Measurements from ENCODE around the gene KAZN.

Gene KAZN

DNA sequence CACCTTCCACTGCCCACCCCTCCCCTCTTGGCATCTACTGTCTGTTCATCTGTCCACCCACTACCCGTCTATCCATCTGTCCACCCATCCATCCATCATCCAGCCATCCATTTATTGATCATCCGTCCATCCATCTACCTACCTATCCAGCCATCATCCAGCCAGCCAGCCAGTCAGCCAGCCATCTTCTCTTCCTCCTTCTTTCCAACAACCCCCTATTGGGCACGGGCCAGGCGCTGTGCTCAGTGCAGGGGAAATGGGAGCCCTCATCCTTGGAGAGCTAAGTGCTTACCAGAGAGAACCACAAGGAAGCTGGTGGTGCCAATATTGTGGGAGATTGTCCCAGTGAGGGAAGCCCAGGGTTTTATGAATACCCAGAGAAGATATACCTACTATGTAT, 503.3 kb downstream of the KAZN start:
- DNase-seq: no peak

DNA sequence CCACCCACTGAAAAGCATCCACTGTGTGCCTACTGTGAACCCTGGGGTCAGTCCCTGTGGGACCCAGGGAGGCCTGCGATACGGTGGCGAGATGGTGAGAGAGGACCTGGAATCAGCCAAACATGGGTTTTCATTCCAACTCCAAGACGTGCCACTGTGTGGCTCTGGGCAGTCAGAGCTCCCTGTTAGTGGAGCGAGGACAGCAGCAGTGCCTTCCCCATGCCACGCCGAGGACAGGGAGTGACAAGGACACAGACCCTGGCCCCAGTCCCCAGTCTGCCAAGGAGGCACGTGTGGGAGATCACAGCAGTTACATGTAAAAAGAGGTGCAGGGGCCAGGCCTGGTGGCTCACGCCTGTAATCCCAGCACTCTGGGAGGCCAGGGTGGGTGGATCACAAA, 504.2 kb downstream of the KAZN start:
- no peak for DNase-seq

DNA sequence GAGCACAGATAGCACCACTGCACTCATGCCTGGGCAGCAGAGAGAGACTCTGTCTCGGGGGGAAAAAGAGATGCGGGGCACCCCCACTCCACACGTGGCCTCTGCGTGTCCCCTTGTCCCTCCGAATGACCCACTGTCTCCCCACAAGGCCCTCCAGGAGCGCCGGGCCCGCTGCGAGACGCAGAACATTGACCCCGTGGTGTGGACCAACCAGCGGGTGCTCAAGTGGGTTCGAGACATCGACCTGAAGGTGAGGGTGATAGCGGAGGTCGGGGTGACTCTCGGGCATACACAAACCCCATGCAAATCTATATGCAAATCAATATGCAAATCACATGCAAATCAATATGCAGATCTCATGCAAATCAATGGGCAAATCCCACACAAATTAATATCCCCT, 504.7 kb downstream of the KAZN start:
- no peak for DNase-seq

DNA sequence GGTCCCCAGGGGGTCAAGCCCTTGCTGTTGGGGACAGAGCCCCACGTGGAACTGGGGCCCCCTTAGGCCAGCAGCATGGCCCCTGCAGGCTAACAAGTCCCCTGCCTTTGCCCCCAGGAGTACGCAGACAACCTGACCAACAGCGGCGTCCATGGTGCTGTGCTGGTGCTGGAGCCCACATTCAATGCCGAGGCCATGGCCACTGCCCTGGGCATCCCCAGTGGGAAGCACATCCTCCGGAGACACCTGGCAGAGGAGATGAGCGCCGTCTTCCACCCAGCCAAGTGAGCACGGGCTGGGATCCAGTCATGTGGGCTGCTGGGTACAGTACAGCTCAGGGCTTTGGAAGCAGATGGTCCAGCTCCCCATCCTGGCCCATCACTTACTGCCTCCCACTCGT, 505.4 kb downstream of the KAZN start:
- DNase-seq: no peak

DNA sequence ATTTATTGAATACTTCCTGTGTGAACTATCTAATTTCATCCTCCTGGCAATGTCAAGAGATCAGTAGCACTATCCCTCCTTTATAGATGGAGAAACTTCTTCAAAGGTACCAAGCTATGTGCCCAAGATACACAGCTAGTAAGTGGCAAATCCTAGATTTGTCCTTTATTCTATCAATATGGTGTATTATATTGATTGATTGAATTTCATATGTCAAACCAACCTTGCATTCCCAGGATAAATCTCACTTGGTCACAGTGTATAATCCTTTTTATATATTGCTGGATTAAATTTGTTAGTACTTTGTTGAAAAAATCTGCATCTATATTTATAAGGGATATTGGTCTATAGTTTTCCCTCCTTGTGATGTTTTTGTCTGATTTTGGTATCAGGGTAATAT, 506.3 kb downstream of the KAZN start:
- DNase-seq: no peak

DNA sequence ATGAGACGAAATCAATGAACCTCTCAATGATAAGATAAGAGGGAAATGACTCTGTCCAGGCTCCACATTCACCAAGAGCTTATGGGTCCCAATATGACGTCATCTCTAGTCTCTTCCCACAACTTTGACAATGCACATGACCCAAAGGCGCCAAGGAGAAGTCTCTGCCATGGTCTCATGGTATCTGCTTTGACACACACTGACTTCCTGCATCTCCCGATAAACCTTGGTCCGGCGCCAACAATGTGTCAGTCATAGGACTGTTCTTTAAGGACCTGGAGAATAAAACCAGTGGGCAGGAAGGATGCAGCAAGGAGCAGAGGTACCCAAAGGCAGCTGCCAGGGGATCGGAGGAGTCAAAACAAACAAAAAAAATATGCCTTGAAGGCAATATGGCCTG, 508.1 kb downstream of the KAZN start:
- DNase-seq: no peak

DNA sequence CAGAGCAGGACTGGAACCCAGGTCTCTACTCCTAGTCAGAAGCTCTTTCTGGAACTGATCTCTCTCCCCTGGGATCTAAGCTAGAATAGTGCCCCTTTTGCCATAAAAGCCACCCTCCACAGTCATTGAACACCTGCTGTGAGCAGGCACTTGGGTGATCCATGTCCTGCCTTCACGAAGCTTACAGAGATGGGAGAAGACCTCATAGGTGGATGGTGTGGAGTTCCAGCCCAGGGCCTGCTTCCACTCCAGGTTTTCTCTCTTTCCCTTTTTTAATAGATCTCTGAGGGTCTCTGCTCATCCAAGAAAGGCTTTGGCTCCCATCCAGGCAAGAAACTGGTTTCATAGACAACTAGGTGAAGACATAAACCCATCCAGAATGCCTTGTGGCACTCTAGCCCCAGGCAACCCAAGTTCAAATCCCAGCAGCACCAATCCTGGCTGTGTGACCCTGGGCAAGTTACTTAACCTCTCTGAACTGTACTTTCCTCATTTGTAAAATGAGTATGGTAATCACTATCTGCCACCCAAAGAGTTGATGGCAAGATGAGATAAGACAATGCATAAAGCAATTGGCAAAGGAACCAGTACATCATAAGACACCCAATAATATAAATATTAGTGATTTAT, 508.7 kb downstream of the KAZN start:
- DNase-seq: no peak

DNA sequence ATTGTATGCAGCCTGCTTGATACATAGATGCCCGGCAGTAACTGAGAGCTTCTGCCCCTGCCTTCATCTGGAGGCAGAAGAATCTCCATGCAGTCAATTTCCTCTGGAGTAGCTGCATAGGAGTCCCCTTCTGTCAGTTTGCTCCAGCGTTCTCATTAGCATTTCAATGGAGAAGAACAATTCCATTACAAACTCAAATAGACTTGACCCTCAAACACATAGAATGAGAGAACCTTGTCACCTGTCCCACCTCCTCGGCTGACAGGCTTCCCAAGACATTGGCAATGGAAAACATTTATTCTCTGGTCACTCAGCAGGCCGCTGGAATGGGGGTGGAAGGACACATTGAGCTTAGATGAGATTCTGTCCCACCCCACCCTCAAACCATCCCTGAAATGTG, 509.4 kb downstream of the KAZN start:
- DNase-seq: no peak

DNA sequence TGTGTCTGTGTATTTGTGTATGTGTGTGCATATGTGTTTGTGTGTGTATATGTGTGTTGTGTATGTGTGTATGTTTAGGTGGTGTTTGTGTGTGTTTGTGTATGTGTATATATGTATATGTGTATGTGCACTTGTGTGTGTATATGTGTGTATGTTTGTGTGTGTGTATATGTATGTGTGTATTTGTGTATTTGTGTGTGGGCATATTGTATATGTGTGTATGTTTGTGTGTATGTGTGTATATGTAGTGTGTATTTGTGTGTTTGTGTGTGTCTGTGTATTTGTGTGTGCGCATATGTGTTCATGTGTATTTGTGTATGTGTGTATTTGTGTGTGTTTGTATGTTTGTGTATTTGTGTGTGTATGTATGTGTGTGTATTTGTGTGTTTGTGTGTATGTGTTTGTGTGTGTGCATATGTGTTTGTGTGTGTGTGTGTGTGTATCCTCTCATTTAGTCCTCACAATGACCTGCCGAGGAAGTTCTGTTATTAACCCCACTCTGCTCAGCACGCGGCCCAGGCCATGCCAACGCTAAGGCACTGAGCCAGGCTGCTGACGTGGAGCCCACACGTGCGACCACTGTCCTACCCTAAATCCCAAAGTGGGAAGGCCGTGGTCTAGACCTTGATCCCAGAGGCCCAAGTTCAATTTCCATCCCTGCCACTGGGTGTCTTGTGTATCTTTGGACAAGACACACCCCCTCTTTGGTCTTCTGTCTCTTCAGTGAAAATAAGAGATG, 511.8 kb downstream of the KAZN start:
- DNase-seq: no peak

DNA sequence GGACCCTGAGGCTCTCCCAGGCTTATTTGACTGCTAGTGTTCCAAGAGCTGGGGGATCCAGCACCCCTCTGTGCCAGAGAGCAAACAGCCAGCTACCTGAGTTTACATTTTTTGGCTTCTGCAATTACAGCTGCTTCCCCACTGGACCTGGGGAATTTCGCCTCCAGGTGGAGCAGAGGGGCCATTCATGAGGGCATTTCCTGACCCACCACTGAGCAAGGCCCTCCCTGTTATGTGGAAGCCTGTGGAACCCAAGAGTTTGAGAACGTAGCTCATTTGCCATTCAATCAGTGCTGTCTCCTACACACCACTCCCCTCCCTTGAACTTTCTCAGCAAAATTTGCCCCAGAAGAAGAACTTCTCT, 512.4 kb downstream of the KAZN start:
- DNase-seq: no peak

DNA sequence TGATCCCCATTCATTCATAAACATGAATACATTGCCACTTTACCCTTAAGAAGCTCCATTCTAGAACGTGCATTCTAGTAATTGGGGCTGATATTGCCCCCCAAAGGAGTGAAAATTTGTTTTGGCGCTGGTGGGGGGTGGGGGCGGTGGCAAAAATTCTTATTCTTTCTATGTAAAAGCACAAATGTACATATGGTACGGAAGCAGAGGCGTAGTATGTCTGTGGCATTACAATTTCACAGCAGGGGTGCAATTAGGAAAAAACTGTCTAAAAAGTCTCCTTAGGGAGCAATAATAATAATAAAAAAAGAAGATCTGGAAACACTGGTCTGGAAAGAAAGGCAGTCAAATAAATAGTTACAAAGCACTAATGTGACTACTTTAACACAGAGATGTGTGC, 514.7 kb downstream of the KAZN start:
- no peak for DNase-seq

DNA sequence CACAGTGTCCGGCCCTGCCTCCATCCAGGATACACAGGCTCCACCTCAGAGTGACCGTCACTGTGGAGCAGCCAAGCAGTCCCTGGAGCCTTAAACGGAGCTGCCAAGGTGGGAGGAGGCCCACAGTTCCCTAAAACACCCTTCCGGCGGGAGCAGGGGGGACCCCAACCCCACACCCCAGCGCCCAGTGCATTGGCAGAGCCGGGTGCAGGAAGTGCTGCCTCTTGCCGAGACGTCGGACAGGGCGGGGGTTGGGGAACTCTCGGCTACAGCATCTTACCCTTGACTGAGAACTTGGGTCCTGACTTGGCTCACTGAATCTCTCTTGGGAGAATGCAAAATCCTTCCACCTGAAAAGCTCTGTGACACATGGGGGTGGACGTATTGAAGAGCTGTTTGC, 516.4 kb downstream of the KAZN start:
- no peak for DNase-seq

DNA sequence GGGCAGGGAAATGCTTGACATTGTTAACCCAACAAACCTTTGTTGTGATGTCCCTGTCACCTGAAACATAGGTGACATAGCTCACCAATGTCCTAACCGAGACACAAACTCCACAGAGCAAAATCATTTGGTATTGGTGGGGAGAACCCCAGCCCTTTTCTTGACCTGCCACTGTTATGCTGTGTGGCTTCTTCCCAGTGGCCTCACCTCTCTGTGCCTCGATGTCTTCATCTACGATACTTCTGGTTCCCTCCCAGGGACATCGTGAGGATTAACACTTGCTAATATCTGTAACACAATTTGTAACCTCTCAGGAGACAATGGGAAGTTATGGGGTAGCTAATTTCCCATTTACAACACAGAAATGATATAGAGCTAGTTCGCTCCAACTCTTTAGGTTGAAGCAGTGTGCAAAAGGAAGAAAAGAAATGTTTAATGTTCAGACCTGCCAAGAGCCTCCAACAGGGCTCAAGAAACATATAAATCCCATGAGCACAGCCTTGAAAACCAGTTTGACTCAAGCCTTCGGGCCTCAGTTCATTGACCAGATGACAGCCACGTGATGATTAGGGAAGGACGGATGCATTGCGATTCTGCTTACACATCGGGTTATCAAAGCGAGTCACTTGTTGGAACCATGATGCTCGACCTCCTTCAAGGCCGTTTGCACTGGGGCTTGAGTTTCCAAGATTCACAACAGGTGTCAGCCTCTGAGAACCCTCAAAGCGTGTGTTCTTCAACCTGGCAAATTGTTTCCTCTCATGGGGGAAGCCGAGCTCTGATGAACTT, 517.3 kb downstream of the KAZN start:
- DNase-seq: no peak

DNA sequence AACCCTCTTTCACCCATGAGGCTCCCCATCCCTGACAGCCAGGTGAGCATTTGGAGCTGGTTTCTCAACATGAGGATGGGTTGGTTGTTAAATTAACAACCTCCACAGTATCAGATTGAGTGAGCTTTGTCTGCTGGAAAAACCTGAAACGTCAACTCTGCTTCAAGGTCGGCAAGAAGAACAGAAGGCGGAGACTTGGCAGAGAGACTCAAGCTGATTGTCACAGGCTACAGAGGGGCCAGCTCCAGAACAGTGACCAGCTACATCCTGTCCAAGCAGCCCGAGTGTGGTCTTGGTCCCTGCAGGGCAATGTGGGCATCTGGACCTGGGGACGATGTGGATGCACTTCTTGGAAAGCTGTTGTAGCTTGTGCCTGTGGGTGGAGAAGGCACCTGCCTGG, 518.5 kb downstream of the KAZN start:
- no peak for DNase-seq

DNA sequence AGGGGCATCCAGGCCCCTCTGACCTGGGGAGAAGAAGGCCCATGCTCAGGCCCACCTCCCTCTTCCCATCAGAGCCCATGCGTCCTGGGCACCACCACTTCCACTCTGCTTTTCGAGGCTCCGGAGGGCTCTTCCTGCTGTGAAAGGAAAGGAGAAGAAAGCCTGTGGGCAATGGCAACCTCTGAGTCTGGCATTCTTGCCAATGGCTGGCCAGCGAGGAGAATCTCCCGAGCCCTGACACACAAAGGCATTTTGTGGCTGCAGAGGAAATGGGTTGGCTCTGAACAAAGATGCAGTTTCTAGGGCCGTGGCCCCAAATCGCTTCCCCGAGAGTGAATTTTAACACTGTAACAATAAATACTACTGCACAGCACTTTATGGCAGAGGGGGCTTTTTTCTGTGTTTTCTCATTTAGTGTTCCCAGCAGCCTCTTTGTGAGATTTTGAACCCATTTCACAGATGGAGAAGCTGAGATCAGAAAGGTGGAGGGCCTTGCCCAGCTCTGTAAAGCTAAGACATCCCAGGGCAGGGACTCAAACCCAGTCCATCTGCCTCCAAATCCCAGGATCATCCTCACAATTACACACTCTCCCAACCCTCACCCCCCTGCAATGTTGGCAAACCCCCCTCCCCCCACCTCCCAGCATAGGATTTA, 519.3 kb downstream of the KAZN start:
- no peak for DNase-seq

DNA sequence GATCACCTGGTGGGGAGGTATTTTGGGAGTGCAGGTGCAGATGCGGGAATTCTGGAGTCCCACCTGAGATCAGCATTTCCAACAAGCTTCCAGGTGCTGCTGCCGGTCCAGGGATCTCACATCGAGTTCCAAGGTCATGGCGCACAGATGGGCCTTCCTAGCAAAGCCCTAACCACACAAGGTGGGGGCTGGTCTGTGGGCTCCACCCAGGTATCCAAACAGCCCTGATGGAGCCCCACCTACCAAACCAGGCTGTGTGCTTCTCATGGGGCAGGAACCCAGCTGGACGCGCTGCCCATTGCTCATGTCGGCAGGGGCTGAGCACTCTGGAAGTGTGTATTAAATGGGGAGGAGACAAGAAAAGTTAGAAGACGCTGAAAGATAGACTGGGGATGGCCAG, 520.1 kb downstream of the KAZN start:
- no peak for DNase-seq

DNA sequence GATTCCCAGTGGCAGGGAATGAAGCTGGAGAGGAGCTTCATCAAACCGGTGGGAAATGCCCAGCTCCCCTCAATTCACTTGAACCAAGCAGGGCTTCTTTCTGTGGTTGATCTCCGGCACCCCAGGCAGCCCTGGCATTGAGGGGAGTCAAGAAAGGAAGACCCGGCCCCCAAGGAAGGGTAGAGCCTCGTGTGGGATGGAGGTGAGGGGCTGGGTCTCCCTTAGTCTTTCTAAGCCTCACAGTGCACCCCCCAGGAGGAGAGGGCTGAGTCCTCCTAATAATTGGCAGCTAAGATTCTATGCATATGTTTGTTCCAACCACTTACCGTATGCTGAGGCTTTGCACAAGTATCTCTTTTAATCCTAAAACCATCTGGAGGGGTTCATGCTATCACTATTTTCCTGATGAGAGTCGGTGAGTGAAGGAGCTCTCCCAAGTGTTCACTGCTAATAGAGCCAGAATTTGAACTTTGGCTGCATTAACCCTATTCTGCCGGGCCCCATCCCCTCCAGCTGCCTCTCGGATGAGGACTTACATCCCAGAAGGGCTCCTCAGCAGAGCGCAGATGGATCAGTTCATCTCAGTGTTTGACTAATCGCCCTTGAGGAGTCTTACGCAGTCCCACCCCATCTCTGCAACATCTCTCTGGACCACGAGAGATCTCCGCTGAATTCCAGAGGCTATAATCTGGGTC, 521.9 kb downstream of the KAZN start:
- no peak for DNase-seq

DNA sequence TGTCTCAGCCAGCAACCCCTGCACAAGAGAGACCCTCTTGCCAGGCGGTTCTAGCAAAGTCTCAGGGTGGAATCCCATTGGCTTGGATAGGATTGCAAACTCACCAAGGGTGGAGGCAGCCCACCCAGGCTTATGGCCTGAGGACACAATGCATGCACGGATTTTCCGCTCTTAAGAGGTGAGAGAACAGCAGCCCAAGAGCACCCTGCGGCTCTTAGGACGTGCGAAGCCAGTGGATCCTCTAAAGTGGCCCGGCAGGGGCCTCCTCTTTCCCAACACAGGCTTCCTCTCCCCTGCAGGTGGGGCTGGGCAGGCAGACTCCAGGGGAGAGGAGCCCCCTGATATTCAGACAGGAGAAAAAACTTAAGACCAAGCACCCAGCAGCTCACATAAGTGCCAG, 523.8 kb downstream of the KAZN start:
- no peak for DNase-seq

DNA sequence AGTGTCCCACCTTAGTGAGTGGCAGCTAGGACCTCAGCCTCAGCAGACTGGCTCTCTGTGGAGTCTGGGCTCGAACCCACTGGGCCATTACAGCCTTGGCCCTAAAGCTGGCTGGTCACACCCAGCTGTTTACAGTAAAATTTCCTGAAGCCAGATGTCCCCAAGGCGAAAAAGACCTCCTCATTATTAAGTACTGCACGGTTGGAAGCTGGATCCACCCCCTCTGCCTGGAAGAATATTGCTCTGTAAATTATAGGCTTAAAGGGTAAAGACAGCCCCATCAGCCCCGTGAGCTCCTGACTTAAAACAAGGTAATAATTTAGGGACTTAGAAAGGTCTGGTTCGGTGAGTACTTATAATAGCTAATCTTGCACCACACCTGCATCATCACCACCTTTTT, 524.8 kb downstream of the KAZN start:
- no peak for DNase-seq

DNA sequence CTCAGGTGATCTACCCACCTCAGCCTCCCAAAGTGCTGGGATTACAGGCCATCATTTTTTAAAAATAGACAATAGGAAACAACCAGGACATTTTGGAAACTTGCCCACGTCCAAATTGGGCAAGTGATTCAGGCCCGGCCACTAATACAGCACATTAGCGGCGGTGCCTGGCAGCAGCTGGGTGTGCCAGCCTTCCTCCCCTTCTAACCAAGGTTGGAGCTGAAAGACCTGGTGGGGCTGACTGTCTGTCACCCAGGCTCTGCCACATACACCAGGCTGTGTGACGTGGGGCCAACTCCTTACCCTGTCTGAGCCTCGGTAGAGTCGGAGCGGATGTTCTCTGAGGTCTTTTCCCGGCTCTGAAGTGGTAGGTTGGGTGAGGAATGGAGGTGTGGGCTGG, 525.4 kb downstream of the KAZN start:
- DNase-seq: no peak

DNA sequence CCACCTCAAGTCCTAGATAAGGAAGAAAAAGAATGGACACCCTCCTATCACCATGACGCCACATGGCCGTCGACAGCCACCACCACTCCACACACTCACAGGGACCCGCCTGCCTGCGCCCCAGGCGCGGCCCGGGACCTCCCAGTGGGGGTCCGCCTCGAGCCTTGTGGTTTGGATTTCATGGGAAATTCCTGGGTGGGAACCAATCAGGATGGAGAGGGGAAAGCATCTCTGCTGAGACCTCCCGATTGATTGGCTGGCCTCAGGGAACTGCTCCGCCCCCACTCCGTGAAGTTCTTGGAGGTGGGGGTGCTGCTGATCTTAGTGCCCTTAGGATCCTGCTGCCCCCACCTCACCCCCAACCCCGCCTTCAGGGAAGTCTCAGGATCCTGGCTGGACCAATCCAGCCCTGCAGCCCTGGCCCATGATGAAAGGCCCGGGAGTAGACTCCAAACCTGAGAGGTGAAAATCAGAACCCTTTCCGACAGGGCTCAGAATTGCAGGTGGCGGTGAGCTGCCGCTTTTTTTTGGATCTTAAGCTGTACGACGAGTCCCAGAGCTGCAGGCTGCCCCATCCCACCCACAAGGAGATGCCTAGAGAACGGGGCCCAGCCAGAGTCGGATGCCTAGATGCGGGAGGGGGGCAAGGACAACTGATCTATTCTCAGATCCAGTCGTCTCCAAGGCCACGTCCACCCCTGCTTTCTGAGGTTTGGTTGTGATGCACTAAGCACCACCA, 526.0 kb downstream of the KAZN start:
- no peak for DNase-seq

DNA sequence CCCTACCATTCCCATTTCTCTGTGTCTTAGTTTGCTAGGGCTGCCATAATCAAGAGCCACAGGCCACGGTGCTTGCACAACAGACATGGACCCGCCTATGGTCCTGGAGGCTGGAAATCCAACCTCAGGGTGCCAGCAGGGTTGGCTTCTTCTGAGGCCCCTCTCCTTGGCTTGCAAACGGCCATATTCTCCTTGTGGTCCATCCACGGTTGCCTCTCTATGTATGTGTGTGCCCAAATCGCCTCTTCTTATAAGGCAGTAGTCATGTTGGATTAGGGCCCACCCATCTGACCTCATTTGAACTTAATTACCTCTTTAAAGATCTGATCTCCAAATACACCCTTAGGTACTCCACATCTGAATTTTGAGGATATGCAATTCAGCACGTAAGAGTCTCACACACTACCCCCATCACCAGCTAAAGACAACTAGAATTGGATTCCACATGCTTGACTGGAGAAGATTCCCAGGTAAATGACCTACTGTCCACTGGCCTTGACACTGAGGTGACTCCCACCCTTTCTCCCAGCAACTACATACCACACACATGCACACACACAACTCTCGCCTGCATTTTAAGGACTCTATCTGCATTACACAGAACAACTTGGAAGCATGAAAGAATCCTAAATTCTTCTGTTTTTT, 526.7 kb downstream of the KAZN start:
- no peak for DNase-seq
